ENCODE measurements around the gene LCE6A. TPM values are rescaled to one million over a fixed set of nuclear protein-coding genes. Genes with fewer than 3 reads are reported as not detected.

Gene LCE6A
- total and polyA plus RNA-seq, 2 donors (not counting 1 experiment from before 2014, with no cell fraction given), result not detected

GRCh38 chr1:152860129-152860528 is 17.5 kb downstream of the LCE6A start:
- Histone ChIP-seq H3K27ac (ENCODE audit: insufficient read depth, low read length) (no peak overlapping the region), H3K4me2 (ENCODE audit: extremely low read depth, insufficient read depth, low read length) (no peak overlapping the region), H3K9ac (ENCODE audit: insufficient read depth, low read length) (no peak overlapping the region), H3K9me3 (ENCODE audit: control insufficient read depth, insufficient read depth, low read depth, low read length) (no peaks in the 10 kb centered on the region), H3K4me3 (replicated peaks in 1 of 4; ENCODE audit: control extremely low read depth in 1 of 4, insufficient read depth in 1 of 4, low read depth in 3 of 4, low read length in 4 of 4) (no peak overlapping the region), H3K27me3 (ENCODE audit: control insufficient read depth, insufficient read depth, low read length) (no peaks in the 10 kb centered on the region), H4K20me1 (ENCODE audit: control insufficient read depth, extremely low read depth, insufficient read depth, low read length) (no peaks in the 10 kb centered on the region), H2AFZ (ENCODE audit: low read length) (no peak overlapping the region), H3K79me2 (ENCODE audit: control insufficient read depth, insufficient read depth, low read length) (no peaks in the 10 kb centered on the region), H3K4me1 (ENCODE audit: control insufficient read depth, extremely low read depth, insufficient read depth, low read length) (no peaks in the 10 kb centered on the region), H3K36me3 (ENCODE audit: control insufficient read depth, insufficient read depth, low read length) (no peaks in the 10 kb centered on the region)
- no peak for DNase-seq (ENCODE audit: low read depth in 2 of 2)
- TF ChIP-seq CTCF (conservative IDR thresholded peaks at IDR 0.05 in 1 of 2, IDR thresholded peaks at IDR 0.05 in 1 of 2; ENCODE audit: low read depth in 1 of 2, low read length in 2 of 2) (no peak), EZH2 (IDR thresholded peaks at IDR 0.05; ENCODE audit: low read length, missing control alignments) (no peak)

- Histone ChIP-seq H3K36me3 (ENCODE audit: control insufficient read depth, insufficient read depth, low read length) (no peaks in the 10 kb centered on the region), H4K20me1 (ENCODE audit: control insufficient read depth, extremely low read depth, insufficient read depth, low read length) (no peaks in the 10 kb centered on the region), H3K27ac (ENCODE audit: insufficient read depth, low read length) (no peak overlapping the region), H3K79me2 (ENCODE audit: control insufficient read depth, insufficient read depth, low read length) (no peaks in the 10 kb centered on the region), H3K4me3 (replicated peaks in 1 of 4; ENCODE audit: control extremely low read depth in 1 of 4, insufficient read depth in 1 of 4, low read depth in 3 of 4, low read length in 4 of 4) (no peak overlapping the region), H3K9me3 (ENCODE audit: control insufficient read depth, insufficient read depth, low read depth, low read length) (no peaks in the 10 kb centered on the region), H3K4me1 (ENCODE audit: control insufficient read depth, extremely low read depth, insufficient read depth, low read length) (no peaks in the 10 kb centered on the region), H2AFZ (ENCODE audit: low read length) (no peak overlapping the region), H3K27me3 (ENCODE audit: control insufficient read depth, insufficient read depth, low read length) (no peaks in the 10 kb centered on the region), H3K9ac (ENCODE audit: insufficient read depth, low read length) (no peak overlapping the region), H3K4me2 (ENCODE audit: extremely low read depth, insufficient read depth, low read length) (no peak overlapping the region)
- TF ChIP-seq CTCF (conservative IDR thresholded peaks at IDR 0.05 in 1 of 2, IDR thresholded peaks at IDR 0.05 in 1 of 2; ENCODE audit: low read depth in 1 of 2, low read length in 2 of 2) (no peak), EZH2 (IDR thresholded peaks at IDR 0.05; ENCODE audit: low read length, missing control alignments) (no peak)
- no peak for DNase-seq (ENCODE audit: low read depth in 2 of 2)
These were observed 18.7 kb downstream of the LCE6A start for GRCh38 chr1:152861374-152861773.

GRCh38 chr1:152864443-152864842 is 21.8 kb downstream of the LCE6A start:
- Histone ChIP-seq H3K27ac (ENCODE audit: insufficient read depth, low read length) (no peak overlapping the region), H3K4me2 (ENCODE audit: extremely low read depth, insufficient read depth, low read length) (no peak overlapping the region), H3K79me2 (ENCODE audit: control insufficient read depth, insufficient read depth, low read length) (no peaks in the 10 kb centered on the region), H3K9me3 (ENCODE audit: control insufficient read depth, insufficient read depth, low read depth, low read length) (no peaks in the 10 kb centered on the region), H3K36me3 (ENCODE audit: control insufficient read depth, insufficient read depth, low read length) (no peaks in the 10 kb centered on the region), H3K27me3 (ENCODE audit: control insufficient read depth, insufficient read depth, low read length) (no peaks in the 10 kb centered on the region), H3K9ac (ENCODE audit: insufficient read depth, low read length) (no peak overlapping the region), H4K20me1 (ENCODE audit: control insufficient read depth, extremely low read depth, insufficient read depth, low read length) (no peaks in the 10 kb centered on the region), H3K4me1 (ENCODE audit: control insufficient read depth, extremely low read depth, insufficient read depth, low read length) (no peaks in the 10 kb centered on the region), H3K4me3 (replicated peaks in 1 of 4; ENCODE audit: control extremely low read depth in 1 of 4, insufficient read depth in 1 of 4, low read depth in 3 of 4, low read length in 4 of 4) (no peak overlapping the region), H2AFZ (ENCODE audit: low read length) (no peak overlapping the region)
- no peak for TF ChIP-seq EZH2 (IDR thresholded peaks at IDR 0.05; ENCODE audit: low read length, missing control alignments)
- no peak for TF ChIP-seq CTCF (conservative IDR thresholded peaks at IDR 0.05 in 1 of 2, IDR thresholded peaks at IDR 0.05 in 1 of 2; ENCODE audit: low read depth in 1 of 2, low read length in 2 of 2)
- no peak for DNase-seq (ENCODE audit: low read depth in 2 of 2)
